ENCODE measurements around the gene PPP2R2C.

The PPP2R2C gene

GRCh38 chr4:6361076-6361784 is 111.2 kb downstream of the PPP2R2C start:
- in situ Hi-C loops (cut with HindIII; ENCODE audit: low sequenced_read_pairs): no loop called here
- TF ChIP-seq CTCF (IDR thresholded peaks at IDR 0.05; ENCODE audit: low read depth, low read length): no peak
- H3K4me3 ChIP-seq (ENCODE audit: low read depth, low read length): no peak overlapping the region
- no peak for DNase-seq (ENCODE audit: low read depth, low spot score)

- H3K4me3 ChIP-seq (ENCODE audit: low read depth, low read length): no peak overlapping the region
- in situ Hi-C loops (cut with HindIII; ENCODE audit: low sequenced_read_pairs): no loop called here
- TF ChIP-seq CTCF (IDR thresholded peaks at IDR 0.05; ENCODE audit: low read depth, low read length): no peak
- DNase-seq (ENCODE audit: low read depth, low spot score): no peak
Observed at GRCh38 chr4:6360385-6360784, 112.0 kb downstream of the PPP2R2C start.

- in situ Hi-C loops (cut with HindIII; ENCODE audit: low sequenced_read_pairs): no loop called here
- DNase-seq (ENCODE audit: low read depth, low spot score): no peak
- TF ChIP-seq CTCF (IDR thresholded peaks at IDR 0.05; ENCODE audit: low read depth, low read length): no peak
- H3K4me3 ChIP-seq (ENCODE audit: low read depth, low read length): no peak overlapping the region
Observed at GRCh38 chr4:6359536-6360308, 112.7 kb downstream of the PPP2R2C start.

- DNase-seq (ENCODE audit: low read depth, low spot score): no peak
- no peak overlapping the region for H3K4me3 ChIP-seq (ENCODE audit: low read depth, low read length)
- in situ Hi-C loops (cut with HindIII; ENCODE audit: low sequenced_read_pairs): no loop called here
- no peak for TF ChIP-seq CTCF (IDR thresholded peaks at IDR 0.05; ENCODE audit: low read depth, low read length)
Observed at GRCh38 chr4:6357476-6357875, 114.9 kb downstream of the PPP2R2C start.

- DNase-seq (ENCODE audit: low read depth, low spot score): no peak
- in situ Hi-C loops (cut with HindIII; ENCODE audit: low sequenced_read_pairs): no loop called here
- no peak overlapping the region for H3K4me3 ChIP-seq (ENCODE audit: low read depth, low read length)
- TF ChIP-seq CTCF (IDR thresholded peaks at IDR 0.05; ENCODE audit: low read depth, low read length): no peak
Observed at GRCh38 chr4:6356076-6356560, 116.3 kb downstream of the PPP2R2C start.

- in situ Hi-C loops (cut with HindIII; ENCODE audit: low sequenced_read_pairs): no loop called here
- DNase-seq (ENCODE audit: low read depth, low spot score): no peak
- TF ChIP-seq CTCF (IDR thresholded peaks at IDR 0.05; ENCODE audit: low read depth, low read length): no peak
- H3K4me3 ChIP-seq (ENCODE audit: low read depth, low read length): no peak overlapping the region
Observed at GRCh38 chr4:6355052-6355451, 117.4 kb downstream of the PPP2R2C start.

Data from astrocyte of the spinal cord (primary cell).